ENCODE results near the gene TMEM37. TPM values are rescaled to one million over a fixed set of nuclear protein-coding genes. Genes with fewer than 3 reads are reported as not detected.

TMEM37 gene
- total RNA-seq, 1 experiment from 2014 or later = 2.3 TPM

DNA sequence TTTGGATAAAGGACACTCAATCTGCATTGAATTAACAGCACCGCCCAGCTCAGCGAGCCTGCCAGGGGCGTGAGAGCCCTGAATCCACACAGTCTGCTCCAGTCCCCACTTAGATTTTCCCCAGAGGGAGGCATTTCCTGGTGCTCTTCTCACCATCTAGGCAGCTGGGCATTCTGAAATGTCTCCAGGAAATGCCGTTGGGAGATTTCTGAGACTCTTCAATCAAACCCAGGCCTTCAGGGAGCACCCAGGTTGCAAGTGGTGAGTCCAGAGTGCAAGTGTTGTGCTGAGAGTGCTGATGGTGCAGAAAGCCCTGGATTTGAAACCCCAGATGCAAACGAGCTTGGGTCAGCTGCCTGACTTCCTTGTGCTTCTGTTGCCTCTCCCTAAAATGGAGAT lies 23.4 kb upstream of the TMEM37 start (continued):
- TF ChIP-seq, protein P1, sequence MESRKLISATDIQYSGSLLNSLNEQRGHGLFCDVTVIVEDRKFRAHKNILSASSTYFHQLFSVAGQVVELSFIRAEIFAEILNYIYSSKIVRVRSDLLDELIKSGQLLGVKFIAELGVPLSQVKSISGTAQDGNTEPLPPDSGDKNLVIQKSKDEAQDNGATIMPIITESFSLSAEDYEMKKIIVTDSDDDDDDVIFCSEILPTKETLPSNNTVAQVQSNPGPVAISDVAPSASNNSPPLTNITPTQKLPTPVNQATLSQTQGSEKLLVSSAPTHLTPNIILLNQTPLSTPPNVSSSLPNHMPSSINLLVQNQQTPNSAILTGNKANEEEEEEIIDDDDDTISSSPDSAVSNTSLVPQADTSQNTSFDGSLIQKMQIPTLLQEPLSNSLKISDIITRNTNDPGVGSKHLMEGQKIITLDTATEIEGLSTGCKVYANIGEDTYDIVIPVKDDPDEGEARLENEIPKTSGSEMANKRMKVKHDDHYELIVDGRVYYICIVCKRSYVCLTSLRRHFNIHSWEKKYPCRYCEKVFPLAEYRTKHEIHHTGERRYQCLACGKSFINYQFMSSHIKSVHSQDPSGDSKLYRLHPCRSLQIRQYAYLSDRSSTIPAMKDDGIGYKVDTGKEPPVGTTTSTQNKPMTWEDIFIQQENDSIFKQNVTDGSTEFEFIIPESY (IDR thresholded peaks at IDR 0.05; ENCODE audit: extremely low read depth, insufficient replicate concordance, low read length) = no peak
- TF ChIP-seq EGR1 (IDR thresholded peaks at IDR 0.05; ENCODE audit: low read depth) (no peak), SRF (IDR thresholded peaks at IDR 0.05; ENCODE audit: low read depth) (no peak), TCF7L2 (IDR thresholded peaks at IDR 0.05; ENCODE audit: borderline replicate concordance, extremely low read depth, insufficient read depth, insufficient read length) (no peak), POLR2AphosphoS5 (IDR thresholded peaks at IDR 0.05; ENCODE audit: low read depth, low read length) (no peak), EZH2phosphoT487 (IDR thresholded peaks at IDR 0.05; ENCODE audit: borderline replicate concordance) (no peak), JUND (IDR thresholded peaks at IDR 0.05) (no peak), ATF3 (IDR thresholded peaks at IDR 0.05) (no peak)
- TF ChIP-seq, protein P2, sequence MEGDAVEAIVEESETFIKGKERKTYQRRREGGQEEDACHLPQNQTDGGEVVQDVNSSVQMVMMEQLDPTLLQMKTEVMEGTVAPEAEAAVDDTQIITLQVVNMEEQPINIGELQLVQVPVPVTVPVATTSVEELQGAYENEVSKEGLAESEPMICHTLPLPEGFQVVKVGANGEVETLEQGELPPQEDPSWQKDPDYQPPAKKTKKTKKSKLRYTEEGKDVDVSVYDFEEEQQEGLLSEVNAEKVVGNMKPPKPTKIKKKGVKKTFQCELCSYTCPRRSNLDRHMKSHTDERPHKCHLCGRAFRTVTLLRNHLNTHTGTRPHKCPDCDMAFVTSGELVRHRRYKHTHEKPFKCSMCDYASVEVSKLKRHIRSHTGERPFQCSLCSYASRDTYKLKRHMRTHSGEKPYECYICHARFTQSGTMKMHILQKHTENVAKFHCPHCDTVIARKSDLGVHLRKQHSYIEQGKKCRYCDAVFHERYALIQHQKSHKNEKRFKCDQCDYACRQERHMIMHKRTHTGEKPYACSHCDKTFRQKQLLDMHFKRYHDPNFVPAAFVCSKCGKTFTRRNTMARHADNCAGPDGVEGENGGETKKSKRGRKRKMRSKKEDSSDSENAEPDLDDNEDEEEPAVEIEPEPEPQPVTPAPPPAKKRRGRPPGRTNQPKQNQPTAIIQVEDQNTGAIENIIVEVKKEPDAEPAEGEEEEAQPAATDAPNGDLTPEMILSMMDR (IDR thresholded peaks at IDR 0.05 in 2 of 3, conservative IDR thresholded peaks at IDR 0.05 in 1 of 3; ENCODE audit: borderline replicate concordance in 1 of 3, insufficient read depth in 1 of 3, low read depth in 2 of 3, low read length in 2 of 3) = no peak

- H3K9ac ChIP-seq (ENCODE audit: low read length) = no peak overlapping the region
- DNase-seq (ENCODE audit: low read depth, low spot score) (no peak), ATAC-seq (no peak)
- H3K36me3 ChIP-seq (ENCODE audit: control insufficient read depth in 1 of 2, insufficient read depth in 2 of 2, low read length in 2 of 2) = no peaks in the 10 kb centered on the region
- RAD21 ChIA-PET (ENCODE audit: low non-redundant PET in 1 of 2, low total read pairs in 2 of 2, uncharacterized antibody in 2 of 2, unreplicated experiment in 2 of 2) = no interaction called here
- H3K27ac ChIP-seq (ENCODE audit: low read depth, low read length) = no peak overlapping the region
- H4K20me1 ChIP-seq (ENCODE audit: insufficient read depth) = no peaks in the 10 kb centered on the region
- no peaks in the 10 kb centered on the region for H3K9me3 ChIP-seq (ENCODE audit: control insufficient read depth in 1 of 2, insufficient read depth in 1 of 2, low read depth in 1 of 2, low read length in 2 of 2)
- H2AFZ ChIP-seq (ENCODE audit: low read depth, low read length, poor library complexity, severe bottlenecking) = no peak overlapping the region
- BruUV-seq (replicated peaks) = no TSS peak
- no peaks in the 10 kb centered on the region for H3K9me2 ChIP-seq (ENCODE audit: insufficient read depth)
- intact Hi-C loops (cut with micrococcal nuclease) = no loop called here
- H3K4me3 ChIP-seq (replicated peaks in 1 of 2; ENCODE audit: low read depth in 1 of 2, low read length in 2 of 2) = no peak overlapping the region
- H3K79me2 ChIP-seq (ENCODE audit: insufficient read depth, low read length) = no peaks in the 10 kb centered on the region
- POLR2A ChIA-PET = no interaction called here
- H3K4me1 ChIP-seq (ENCODE audit: control insufficient read depth in 1 of 2, insufficient read depth in 2 of 2, low read length in 2 of 2) = no peaks in the 10 kb centered on the region
- CTCF ChIA-PET = interaction anchor here (0.8 to 2.0 kb wide), 3 partner anchors 67 to 77 kb away, joined by 3 to 16 read pairs (median 5); no protein-coding TSS in a partner anchor
- no peaks in the 10 kb centered on the region for H3K27me3 ChIP-seq (ENCODE audit: insufficient read depth, low read length)
- no peak overlapping the region for H3K4me2 ChIP-seq (ENCODE audit: low read length)
- TF ChIP-seq YY1 (IDR thresholded peaks at IDR 0.05; ENCODE audit: extremely low read depth, insufficient replicate concordance, low read depth, low read length) = no peak
- TF ChIP-seq POLR2A (IDR thresholded peaks at IDR 0.05; ENCODE audit: borderline replicate concordance, extremely low read depth, insufficient read depth, insufficient read length) = no peak
- no peak for TF ChIP-seq SP1 (IDR thresholded peaks at IDR 0.05; ENCODE audit: low read depth)
- no peak for TF ChIP-seq ZNF274 (IDR thresholded peaks at IDR 0.05; ENCODE audit: low read depth, low read length)
- TF ChIP-seq FOSL1 (IDR thresholded peaks at IDR 0.05; ENCODE audit: low read depth) = no peak
- no peak for TF ChIP-seq ATF3 (IDR thresholded peaks at IDR 0.05)
- TF ChIP-seq ZFX (IDR thresholded peaks at IDR 0.05) = no peak
- no peak for TF ChIP-seq EZH2phosphoT487 (IDR thresholded peaks at IDR 0.05; ENCODE audit: borderline replicate concordance)
- no peak for TF ChIP-seq MAX (IDR thresholded peaks at IDR 0.05)
- TF ChIP-seq, protein P2 (IDR thresholded peaks at IDR 0.05 in 2 of 3, conservative IDR thresholded peaks at IDR 0.05 in 1 of 3; ENCODE audit: borderline replicate concordance in 1 of 3, insufficient read depth in 1 of 3, low read depth in 2 of 3, low read length in 2 of 3) = no peak
- no peak for TF ChIP-seq TCF7L2 (IDR thresholded peaks at IDR 0.05; ENCODE audit: borderline replicate concordance, extremely low read depth, insufficient read depth, insufficient read length)
- no peak for TF ChIP-seq SIN3A (IDR thresholded peaks at IDR 0.05; ENCODE audit: low read depth)
- TF ChIP-seq CBX3 (IDR thresholded peaks at IDR 0.05; ENCODE audit: low read depth) = no peak
- no peak for TF ChIP-seq CEBPB (IDR thresholded peaks at IDR 0.05; ENCODE audit: low read depth)
Measured at GRCh38 chr2:119409506-119409905, 22.1 kb upstream of the TMEM37 start.

Measured in HCT116 (cell line).